NB4 (cell line): Measurements from ENCODE around the gene DHRS3.

Experiments
- CTCF ChIP-seq: IDR thresholded peaks from one replicate; pipeline ENCODE4 v1.5.1; 2012; ENCODE audit warnings: low read depth, low read length
- MAX ChIP-seq: IDR thresholded peaks from 2 replicates; pipeline ENCODE4 v1.6.1; 2011; ENCODE audit warnings: low read depth, low read length
- MYC ChIP-seq: IDR thresholded peaks from 2 replicates; pipeline ENCODE4 v1.6.1; 2011; ENCODE audit warnings: low read depth, low read length
- POLR2A ChIP-seq: IDR thresholded peaks from 2 replicates; pipeline ENCODE4 v1.6.1; 2011; ENCODE audit warnings: mild to moderate bottlenecking; ENCODE audit not compliant: insufficient read length; ENCODE audit errors: extremely low read depth

- no peak for TF ChIP-seq CTCF
- TF ChIP-seq POLR2A = no peak
- TF ChIP-seq MAX = no peak
- no peak for TF ChIP-seq MYC
Measured at GRCh38 chr1:12562955-12563576, 54.9 kb downstream of the DHRS3 start.
